Right lobe of liver (tissue), 6 donors: ENCODE results near the gene MUL1. TPM values are rescaled to one million over a fixed set of nuclear protein-coding genes. Genes with fewer than 3 reads are reported as not detected.

Experiments
- ATAC-seq, 4 donors: fragments of 200-7000 bp; cut with Tn5 transposase; one replicate each; pipeline ENCODE4 v1.9.1; 2020; ENCODE audit warnings: mild to moderate bottlenecking in 4 of 4, moderate library complexity in 4 of 4
- DNase-seq, 3 donors: peaks; one replicate each; pipeline ENCODE4 v3.0.0-alpha.2; 2020
- H3K27ac ChIP-seq, 3 donors: fragments of 200-600 bp; one replicate each; pipeline ENCODE4 v1.8.0; 2022
- H3K27me3 ChIP-seq, 2 donors: fragments of 200-600 bp; one replicate each; pipeline ENCODE4 v1.8.0; 2022
- H3K36me3 ChIP-seq, 4 donors: fragments of 200-600 bp; sonication (generic) in 1 of 4; one replicate each; pipeline versions ENCODE4 v1.5.1 to v1.8.0; 2017 to 2022; ENCODE audit warnings: control low read depth in 1 of 4
- H3K4me1 ChIP-seq, 4 donors: fragments of 200-600 bp; sonication (generic) in 1 of 4; one replicate each; pipeline versions ENCODE4 v1.5.1 to v1.8.0; 2017 to 2022; ENCODE audit warnings: control low read depth in 1 of 4
- H3K4me3 ChIP-seq, 3 donors: fragments of 200-600 bp; one replicate each; pipeline ENCODE4 v1.8.0; 2022
- H3K9me3 ChIP-seq, 4 donors: fragments of 200-600 bp; sonication (generic) in 1 of 4; one replicate each; pipeline versions ENCODE4 v1.5.1 to v1.8.0; 2017 to 2022; ENCODE audit warnings: control low read depth in 1 of 4
- POLR2A ChIP-seq: fragments of 450-650 bp; IDR thresholded peaks from one replicate; pipeline ENCODE4 v1.6.1; 2017; ENCODE audit warnings: antibody characterized with exemption, mild to moderate bottlenecking
- WGBS: methylation state at CpG from one replicate; pipeline ENCODE4 v1.1.6; 2018; ENCODE audit warnings: low coverage, low lambda C conversion rate; ENCODE audit not compliant: insufficient coverage; ENCODE audit errors: missing lambda C conversion rate; 5-methylcytosine and 5-hydroxymethylcytosine counted together
- intact Hi-C, 2 donors: fragments of 100-400 bp; cut with DNase I; formaldehyde crosslinking; loops; one replicate each; pipeline versions ENCODE4 v1.11.2 to v1.14.1; 2022
- total RNA-seq, 6 experiments: library from RNA; depleted of rRNA in 2 of 6; stranded (reverse); fragments of >200 nt in 2 of 6; fragmentation: NEBNext Ultra II Directional in 3 of 6; extraction: Animal tissue kit (Norgen Biotek cat#: 25700) in 3 of 6; gene quantifications; one replicate each; pipeline versions ENCODE4 v1.1.0 to v1.2.4, GENCODE V29; 2016 to 2023
- TF ChIP-seq, protein P1 (sequence below), 4 donors: fragments of 200-600 bp in 3 of 4; fragments of 450-650 bp in 1 of 4; IDR thresholded peaks; one replicate each; pipeline versions ENCODE4 v1.5.1 to v1.8.0; 2016 to 2022; ENCODE audit warnings: antibody characterized with exemption in 4 of 4, mild to moderate bottlenecking in 2 of 4
- donor health status: DM: no; HTN: yes; CAD: no.
- donor health status: DM: no; HTN: no; CAD: no.
- donor health status: DM: no; HTN: no; CAD: no.
- donor health status: DM: no; HTN: yes; CAD: no.
- donor health status: DM: no; HTN: yes; CAD: no.

MUL1 gene
- total RNA-seq, 6 experiments from 2014 or later = 14.4 to 33.6 (median 16.7) TPM

DNA sequence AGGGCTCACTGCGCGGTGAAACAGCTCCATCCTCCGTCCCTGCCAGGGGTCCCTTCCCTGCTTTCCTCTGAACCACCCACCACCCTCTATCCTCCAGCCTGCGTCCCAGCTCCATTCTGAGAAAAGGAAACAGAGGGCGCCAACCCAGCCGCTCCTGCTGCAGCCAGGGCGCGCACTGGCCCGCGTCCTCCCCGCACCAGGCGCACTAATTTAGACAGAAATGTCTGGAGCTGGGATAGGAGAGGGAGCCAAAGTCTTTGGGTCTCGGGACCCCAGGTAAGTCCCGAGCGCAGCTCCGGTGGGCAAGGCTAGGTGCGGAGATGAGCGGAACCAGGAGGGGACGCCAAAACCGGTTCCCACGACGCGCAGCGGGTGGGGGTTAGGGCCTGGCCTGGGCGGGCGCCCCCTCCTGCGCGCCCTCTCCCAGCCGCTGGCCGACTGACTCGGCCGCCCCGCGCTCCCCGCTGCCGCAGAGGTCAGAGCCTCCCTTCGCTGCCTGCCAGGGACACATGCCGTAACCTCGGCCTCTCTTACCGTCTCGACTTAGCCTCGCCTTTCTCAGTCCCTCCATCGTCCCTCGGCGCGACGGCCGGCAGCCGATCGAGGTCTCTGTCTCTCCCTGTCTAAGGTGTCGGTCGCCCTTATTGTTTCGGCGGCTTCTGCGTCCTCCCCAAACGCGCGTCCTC, 24.0 kb downstream of the MUL1 start:
- ATAC-seq = peak; percentile 8 to 43 (median 26)
- 0% methylated on average over 12 of the region's 58 CpGs for WGBS
- no peak for TF ChIP-seq POLR2A
- TF ChIP-seq, protein P1, sequence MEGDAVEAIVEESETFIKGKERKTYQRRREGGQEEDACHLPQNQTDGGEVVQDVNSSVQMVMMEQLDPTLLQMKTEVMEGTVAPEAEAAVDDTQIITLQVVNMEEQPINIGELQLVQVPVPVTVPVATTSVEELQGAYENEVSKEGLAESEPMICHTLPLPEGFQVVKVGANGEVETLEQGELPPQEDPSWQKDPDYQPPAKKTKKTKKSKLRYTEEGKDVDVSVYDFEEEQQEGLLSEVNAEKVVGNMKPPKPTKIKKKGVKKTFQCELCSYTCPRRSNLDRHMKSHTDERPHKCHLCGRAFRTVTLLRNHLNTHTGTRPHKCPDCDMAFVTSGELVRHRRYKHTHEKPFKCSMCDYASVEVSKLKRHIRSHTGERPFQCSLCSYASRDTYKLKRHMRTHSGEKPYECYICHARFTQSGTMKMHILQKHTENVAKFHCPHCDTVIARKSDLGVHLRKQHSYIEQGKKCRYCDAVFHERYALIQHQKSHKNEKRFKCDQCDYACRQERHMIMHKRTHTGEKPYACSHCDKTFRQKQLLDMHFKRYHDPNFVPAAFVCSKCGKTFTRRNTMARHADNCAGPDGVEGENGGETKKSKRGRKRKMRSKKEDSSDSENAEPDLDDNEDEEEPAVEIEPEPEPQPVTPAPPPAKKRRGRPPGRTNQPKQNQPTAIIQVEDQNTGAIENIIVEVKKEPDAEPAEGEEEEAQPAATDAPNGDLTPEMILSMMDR (IDR thresholded peaks at IDR 0.05) = peak in 3 of 4 donors; percentile 15 to 29 (median 21)
- intact Hi-C loops = no loop called here
- Histone ChIP-seq H3K9me3 (no peaks in the 10 kb centered on the region), H3K27ac (peak overlapping the region; percentile 52 to 76 (median 53)), H3K4me1 (peaks cover 0 to 50% (median 12%) of the 10 kb centered on the region in 4 donors), H3K4me3 (peak overlapping the region; percentile 62 to 70 (median 63)), H3K27me3 (no peaks in the 10 kb centered on the region), H3K36me3 (no peaks in the 10 kb centered on the region)
- DNase-seq = peak; percentile 44 to 61 (median 58)

DNA sequence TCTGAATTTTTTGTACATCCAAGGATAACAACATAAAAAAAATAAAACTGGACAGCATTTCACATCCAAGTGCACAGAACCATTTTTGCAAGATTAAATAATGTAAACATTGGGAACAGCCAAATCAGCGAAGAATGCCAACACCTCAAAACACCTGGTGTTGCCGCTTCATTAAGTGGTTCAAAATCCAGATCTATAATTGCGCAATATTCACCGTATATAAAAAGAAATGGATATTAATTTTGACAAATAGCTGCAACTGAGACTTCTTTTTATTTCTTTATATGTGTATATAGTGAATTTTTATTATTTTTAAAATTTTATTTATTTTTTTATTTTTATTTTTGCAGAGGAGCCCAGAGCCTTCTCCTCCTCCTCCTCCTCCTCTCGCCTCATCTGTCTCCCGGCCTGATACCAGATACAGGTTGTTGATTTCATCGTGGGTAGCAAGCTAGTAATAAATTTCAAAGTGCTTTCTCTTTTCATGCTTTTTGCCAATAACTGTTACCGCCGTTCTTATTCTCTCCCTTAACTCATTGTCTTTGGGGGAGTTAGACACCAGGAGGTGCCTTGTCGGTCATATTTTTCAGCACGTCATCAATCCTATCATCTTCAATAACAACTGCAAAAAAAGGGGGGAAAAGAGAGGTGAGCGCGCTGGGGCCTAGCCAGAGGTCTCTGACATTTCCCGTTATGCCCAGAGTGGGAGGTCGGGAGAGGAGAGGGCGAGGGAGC, 24.7 kb downstream of the MUL1 start:
- Histone ChIP-seq H3K27ac (peak overlapping the region in 2 of 3 donors; percentile 52 to 76), H3K4me3 (peak overlapping the region; percentile 62 to 70 (median 63)), H3K36me3 (no peaks in the 10 kb centered on the region), H3K27me3 (no peaks in the 10 kb centered on the region), H3K9me3 (no peaks in the 10 kb centered on the region), H3K4me1 (peaks cover 0 to 57% (median 15%) of the 10 kb centered on the region in 4 donors)
- 12% methylated on average over 16 of the region's 16 CpGs for WGBS
- intact Hi-C loops = no loop called here
- no peak for ATAC-seq
- TF ChIP-seq, protein P1 (IDR thresholded peaks at IDR 0.05) = no peak
- TF ChIP-seq POLR2A = no peak
- no peak for DNase-seq

DNA sequence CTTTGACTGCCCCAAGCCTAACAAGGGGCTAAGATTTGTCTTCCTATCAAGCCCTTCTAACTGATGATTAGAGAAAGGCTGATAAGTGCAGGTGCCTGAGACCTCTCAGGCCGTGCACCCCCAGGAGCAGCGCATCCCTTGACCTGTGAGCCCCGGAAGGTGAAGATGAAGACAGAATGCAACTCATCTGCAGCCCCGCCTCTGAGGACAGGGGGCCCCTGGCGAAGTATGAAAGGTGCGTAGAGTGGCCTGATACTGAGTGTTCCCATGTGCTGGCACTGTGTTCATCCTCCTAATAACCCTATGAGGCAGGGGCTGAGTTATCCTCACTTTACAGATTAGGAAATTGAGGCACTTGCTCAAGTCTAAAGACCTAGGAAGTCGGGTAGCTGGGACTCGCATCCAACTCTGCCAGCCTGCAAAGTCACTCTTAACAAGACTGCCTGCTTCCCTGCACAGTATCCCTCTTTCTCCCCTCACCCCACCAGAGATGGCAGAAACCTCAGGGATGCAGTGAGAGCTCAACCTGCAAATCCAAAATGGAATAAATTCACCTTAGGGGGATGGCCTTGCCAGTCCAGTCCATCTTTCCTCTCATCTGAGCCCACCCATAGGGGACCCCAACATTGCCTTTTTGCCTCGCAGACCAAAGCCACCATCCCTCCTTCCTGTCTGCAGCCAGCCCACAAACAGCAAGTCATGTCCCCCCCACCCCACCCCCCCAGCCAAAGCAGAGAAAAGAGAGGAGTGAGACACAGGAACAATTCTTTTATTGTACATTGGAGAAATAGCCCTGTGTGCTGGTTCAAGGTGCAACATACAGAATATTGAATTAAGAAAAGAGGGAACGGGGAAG, 26.1 kb downstream of the MUL1 start:
- peak overlapping the region; percentile 30 to 87 (median 51) for H3K27ac ChIP-seq
- no peaks in the 10 kb centered on the region for H3K27me3 ChIP-seq
- no peaks in the 10 kb centered on the region for H3K9me3 ChIP-seq
- ATAC-seq (no peak), DNase-seq (no peak)
- TF ChIP-seq POLR2A = no peak
- TF ChIP-seq, protein P1 (IDR thresholded peaks at IDR 0.05) = no peak
- peaks cover 0 to 68% (median 22%) of the 10 kb centered on the region in 4 donors for H3K4me1 ChIP-seq
- WGBS = 45% methylated on average over 10 of the region's 10 CpGs
- no peaks in the 10 kb centered on the region for H3K36me3 ChIP-seq
- no peak overlapping the region for H3K4me3 ChIP-seq
- intact Hi-C loops = no loop called here

DNA sequence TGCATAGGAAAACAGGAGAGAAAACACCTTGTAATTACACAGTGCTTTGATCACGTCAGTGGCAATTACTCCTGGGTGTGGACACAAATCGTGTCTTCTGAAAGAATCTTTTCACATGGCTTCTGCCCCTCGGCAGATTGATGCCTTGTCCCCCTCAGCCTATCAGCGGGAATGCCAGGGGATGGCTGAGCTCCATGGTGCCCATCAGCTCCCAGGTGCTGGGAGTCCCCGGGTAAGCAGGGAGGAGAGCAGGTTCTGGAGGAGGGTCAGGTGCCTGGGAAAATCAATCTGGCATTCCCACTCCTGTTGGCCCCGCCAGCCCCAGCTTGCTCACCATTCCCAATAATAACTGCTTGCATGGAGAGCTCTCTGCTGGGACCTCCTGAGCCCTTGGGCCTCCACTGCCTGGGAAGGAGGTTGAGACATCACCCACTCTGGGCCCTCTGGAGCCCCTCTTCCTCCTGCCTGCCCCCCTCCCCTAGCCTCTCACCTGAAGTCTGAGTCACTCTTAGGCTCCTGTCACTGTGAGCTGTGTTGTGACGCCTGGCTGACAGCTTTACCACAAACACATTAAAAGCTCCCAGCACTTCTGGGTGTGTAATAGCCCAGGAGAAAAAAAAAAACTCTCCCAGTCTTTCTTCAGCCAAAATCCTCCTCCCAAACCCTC, 26.9 kb downstream of the MUL1 start:
- Histone ChIP-seq H3K9me3 (no peaks in the 10 kb centered on the region), H3K36me3 (no peaks in the 10 kb centered on the region), H3K4me3 (no peak overlapping the region), H3K4me1 (peaks cover under 1 to 68% (median 27%) of the 10 kb centered on the region in 4 donors), H3K27me3 (no peaks in the 10 kb centered on the region), H3K27ac (peak overlapping the region; percentile 30 to 87 (median 51))
- intact Hi-C loops = no loop called here
- DNase-seq (peak; percentile 33 to 67 (median 65)), ATAC-seq (peak in 3 of 4 donors; percentile 8 to 17 (median 16))
- WGBS = no CpG with 5 or more reads among the region's 7 CpGs
- TF ChIP-seq POLR2A = no peak
- TF ChIP-seq, protein P1 (IDR thresholded peaks at IDR 0.05) = no peak
